Stimulated activated CD8-positive, alpha-beta memory T cell treated with anti-CD3 and anti-CD28 coated beads, Interleukin-7, amount 100 ng/mL, for 1 hour (primary cell): Measurements from ENCODE around the gene SLC6A4.
"Not testable (repeated sequence)": the region's sequence is repeated elsewhere in the genome, so short reads cannot be mapped to it uniquely, and the experiment has no call there.

ENCODE experiments used
- DNase-seq, 2 donors: peaks; one replicate each; pipeline ENCODE4 v3.0.0-alpha.2; 2020; ENCODE audit warnings: low read depth in 2 of 2

Gene SLC6A4

DNA sequence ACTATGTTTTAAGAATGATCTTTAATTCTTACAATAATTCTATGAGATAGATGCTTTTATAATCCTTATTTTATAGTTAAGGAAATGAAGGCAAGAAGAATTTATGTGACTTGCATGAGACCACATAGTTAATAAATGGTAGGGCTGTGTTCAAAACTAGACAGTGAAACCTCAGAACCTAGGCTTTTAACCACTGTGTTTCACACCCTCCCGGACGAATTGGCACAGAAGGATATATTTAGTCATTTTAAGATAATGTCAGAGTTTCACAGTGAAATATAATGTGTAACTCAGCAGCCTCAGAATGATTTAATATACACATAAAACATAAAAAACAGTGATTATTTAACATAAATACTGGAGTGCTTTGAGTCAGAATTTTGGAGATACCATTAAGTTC, 61.8 kb downstream of the SLC6A4 start:
- no peak for DNase-seq

DNA sequence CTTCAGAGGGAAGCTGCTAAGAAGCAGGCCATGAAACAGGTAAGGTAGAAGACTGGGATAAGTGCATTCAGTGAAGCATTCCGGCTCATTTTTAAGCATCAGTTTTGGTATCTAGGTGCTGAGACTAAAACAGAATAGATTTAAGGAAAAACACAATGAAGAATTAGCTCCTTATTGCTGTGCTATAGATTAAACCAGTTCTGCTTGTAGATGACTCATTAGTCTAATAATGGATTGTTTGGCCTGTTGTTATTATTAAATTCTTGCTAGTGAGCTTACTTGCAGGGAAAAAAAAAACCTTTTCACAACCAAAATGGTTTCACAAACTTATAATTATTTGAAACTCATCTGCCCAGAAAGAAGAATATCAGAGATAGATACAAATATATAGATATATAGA, 62.9 kb downstream of the SLC6A4 start:
- no peak for DNase-seq

DNA sequence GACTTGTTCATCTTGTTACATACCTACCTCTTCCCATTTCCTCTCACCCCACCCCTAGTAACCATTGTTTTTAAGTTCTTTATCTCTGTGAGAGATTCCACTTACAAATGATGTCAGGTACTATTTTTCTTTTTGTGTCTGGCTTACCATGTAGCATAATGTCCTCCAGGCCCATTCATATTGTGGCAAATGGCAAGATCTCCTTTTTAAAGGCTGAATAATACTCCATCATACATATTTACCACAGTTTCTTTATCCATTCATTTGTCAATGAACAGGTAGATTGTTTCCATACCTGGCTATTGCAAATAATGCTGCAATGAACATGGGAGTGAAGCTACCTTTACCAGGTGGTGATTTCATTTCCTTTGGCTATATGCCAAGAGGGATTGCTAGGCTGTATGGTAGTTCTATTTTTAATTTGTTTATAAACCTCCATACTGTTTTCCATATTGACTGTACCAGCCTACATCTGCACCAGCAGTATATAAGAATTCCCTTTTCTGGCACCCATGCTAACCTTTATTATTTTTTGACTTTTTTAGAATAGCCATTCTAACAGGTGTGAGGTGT, 65.0 kb downstream of the SLC6A4 start:
- no peak for DNase-seq

- no peak for DNase-seq
Measured at GRCh38 chr17:30165960-30166359, 69.5 kb downstream of the SLC6A4 start.

DNA sequence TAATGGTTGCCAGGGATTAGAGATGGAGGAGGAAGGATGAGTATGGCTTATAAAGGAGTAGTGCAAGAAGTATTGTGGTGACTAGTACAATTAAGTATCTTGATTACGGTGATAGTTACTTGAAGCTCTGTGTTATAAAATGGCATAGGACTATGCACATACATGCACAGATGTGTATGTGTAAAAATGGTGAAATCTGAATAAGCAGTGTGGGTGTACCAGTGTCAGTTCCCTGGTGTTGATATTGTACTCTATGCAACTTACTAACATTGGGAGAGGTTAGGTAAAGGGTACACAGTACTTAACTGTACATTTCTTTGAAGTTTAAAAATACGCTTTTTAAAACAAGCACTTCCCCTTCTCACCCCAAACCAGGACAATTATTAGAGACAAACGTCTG, 70.3 kb downstream of the SLC6A4 start:
- no peak for DNase-seq

DNA sequence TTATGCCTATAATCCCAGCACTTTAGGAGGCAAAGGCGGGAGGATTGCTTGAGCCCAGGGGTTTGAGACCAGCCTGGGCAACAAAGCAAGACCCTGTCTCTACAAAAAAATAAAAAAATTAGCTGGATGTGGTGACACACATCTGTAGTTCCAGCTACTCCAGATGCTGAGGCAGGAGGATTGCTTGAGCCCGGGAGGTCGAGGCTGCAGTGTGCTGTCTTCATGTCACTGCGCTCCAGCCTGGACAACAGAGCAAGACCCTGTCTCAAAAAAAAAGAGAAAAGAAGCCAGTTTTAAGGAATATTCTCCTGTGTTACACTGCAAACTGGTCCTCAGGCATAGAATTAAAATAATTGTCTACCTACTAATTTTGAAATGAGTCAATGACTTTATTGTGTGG, 71.0 kb downstream of the SLC6A4 start:
- no peak for DNase-seq

DNA sequence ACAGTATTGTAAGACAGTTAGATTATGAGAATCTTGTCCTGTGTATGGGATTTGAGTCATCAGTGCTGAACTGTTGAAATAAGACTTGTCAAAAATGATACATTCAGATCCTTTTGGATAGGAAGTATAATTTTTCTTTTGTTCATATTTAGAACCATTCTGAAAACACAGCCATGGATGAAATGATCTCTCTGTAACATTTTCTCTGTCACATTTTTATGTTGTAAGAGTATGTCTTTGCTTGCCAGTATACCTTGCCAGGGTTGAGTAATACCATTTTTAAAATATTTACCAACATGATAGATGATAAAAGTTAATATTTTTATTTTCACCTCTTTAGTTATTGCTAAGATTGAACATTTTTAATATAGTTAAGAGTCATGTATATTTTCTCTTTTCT, 73.9 kb downstream of the SLC6A4 start:
- no peak for DNase-seq

GRCh38 chr17:30160419-30161172, 74.9 kb downstream of the SLC6A4 start:
- no peak for DNase-seq

GRCh38 chr17:30158896-30159625, 76.4 kb downstream of the SLC6A4 start:
- no peak for DNase-seq

- DNase-seq = no peak
Measured at GRCh38 chr17:30155389-30155788, 80.1 kb downstream of the SLC6A4 start.

GRCh38 chr17:30153463-30153862, 82.0 kb downstream of the SLC6A4 start:
- no peak for DNase-seq

GRCh38 chr17:30151471-30151870, 84.0 kb downstream of the SLC6A4 start:
- DNase-seq = no peak

DNA sequence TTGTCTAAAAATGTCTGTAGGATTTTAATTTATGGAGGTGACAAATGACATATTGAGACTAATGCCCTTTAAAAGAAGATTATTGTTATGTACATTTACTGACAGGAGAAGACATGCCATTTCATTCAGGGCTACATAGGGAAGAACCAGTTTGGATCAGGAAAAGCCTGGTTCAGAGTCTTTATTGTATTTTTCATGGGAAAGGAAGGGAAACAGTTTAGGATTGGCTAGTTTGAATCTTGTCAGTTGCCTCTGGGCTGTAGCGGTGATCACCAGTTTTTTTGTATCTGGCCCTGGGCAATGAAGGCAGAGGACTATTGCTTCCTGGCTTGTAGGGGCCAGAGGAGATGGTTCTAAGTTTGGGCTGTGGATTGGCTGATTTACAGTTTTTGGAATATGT, 87.1 kb downstream of the SLC6A4 start:
- no peak for DNase-seq

GRCh38 chr17:30147860-30148259, 87.6 kb downstream of the SLC6A4 start:
- DNase-seq = not testable (repeated sequence)
